Loucy (cell line): ENCODE measurements around the gene UCMA.
A peak's percentile ranks its signal among the peaks of the same experiment; 100 is the strongest.

ENCODE experiments used
- H2AFZ ChIP-seq: fragments of 200-600 bp; sonication (generic); 2 replicates; pipeline ENCODE4 v1.6.0; 2016; ENCODE audit warnings: antibody characterized with exemption, mild to moderate bottlenecking, low read length, moderate library complexity
- H3F3A ChIP-seq: fragments of 200-600 bp; 2 replicates; pipeline ENCODE4 v1.6.0; 2016; ENCODE audit warnings: antibody characterized with exemption, low read depth, mild to moderate bottlenecking
- H3K27me3 ChIP-seq: fragments of 200-600 bp; sonication (generic); 2 replicates; pipeline ENCODE4 v1.6.1; 2014; ENCODE audit warnings: low read length, mild to moderate bottlenecking; ENCODE audit not compliant: insufficient read depth, poor library complexity, severe bottlenecking
- H3K36me3 ChIP-seq: fragments of 200-600 bp; sonication (generic); 2 replicates; pipeline ENCODE4 v1.6.1; 2016; ENCODE audit warnings: low read length; ENCODE audit not compliant: insufficient read depth
- H3K4me1 ChIP-seq: fragments of 200-600 bp; sonication (generic); 2 replicates; pipeline ENCODE4 v1.5.1; 2014; ENCODE audit warnings: low read length, mild to moderate bottlenecking; ENCODE audit not compliant: insufficient read depth, poor library complexity, severe bottlenecking
- H3K4me2 ChIP-seq: fragments of 200-600 bp; sonication (generic); 2 replicates; pipeline ENCODE4 v1.6.0; 2014; ENCODE audit warnings: antibody characterized with exemption, low read length, low read depth, mild to moderate bottlenecking; ENCODE audit not compliant: poor library complexity, severe bottlenecking
- H3K4me3 ChIP-seq: fragments of 200-600 bp; sonication (generic); 2 replicates; pipeline ENCODE4 v1.5.1; 2014; ENCODE audit warnings: low read length, mild to moderate bottlenecking, mixed read lengths; ENCODE audit not compliant: poor library complexity, severe bottlenecking
- H3K79me2 ChIP-seq: fragments of 200-600 bp; sonication (generic); 2 replicates; pipeline ENCODE4 v1.6.1; 2014; ENCODE audit warnings: low read length; ENCODE audit not compliant: insufficient read depth
- H3K9ac ChIP-seq: fragments of 200-600 bp; sonication (generic); 2 replicates; pipeline ENCODE4 v1.6.0; 2014; ENCODE audit warnings: mild to moderate bottlenecking, low read depth, low read length, moderate library complexity; ENCODE audit not compliant: poor library complexity, severe bottlenecking
- H3K9me2 ChIP-seq: fragments of 200-600 bp; sonication (generic); replicated peaks from 2 replicates; pipeline ENCODE4 v1.6.1; 2016; ENCODE audit warnings: low read depth, low read length, mixed read lengths
- H3K9me3 ChIP-seq: fragments of 200-600 bp; sonication (generic); 2 replicates; pipeline ENCODE4 v1.6.1; 2014; ENCODE audit warnings: mild to moderate bottlenecking, antibody characterized with exemption, low read length, low read depth; ENCODE audit not compliant: insufficient read depth
- H4K20me1 ChIP-seq: fragments of 200-600 bp; sonication (generic); 2 replicates; pipeline ENCODE4 v1.6.0; 2014; ENCODE audit warnings: antibody characterized with exemption, low read length, mild to moderate bottlenecking; ENCODE audit not compliant: insufficient read depth, poor library complexity, severe bottlenecking
- EZH2phosphoT487 ChIP-seq: fragments of 200-600 bp; IDR thresholded peaks from 2 replicates; pipeline ENCODE4 v1.6.1; 2018; ENCODE audit warnings: antibody characterized with exemption, mild to moderate bottlenecking, moderate library complexity, borderline replicate concordance
- TF ChIP-seq, protein P1 (sequence below): fragments of 200-600 bp; sonication (generic); conservative IDR thresholded peaks from 2 replicates; pipeline ENCODE4 v1.5.1; 2014; ENCODE audit warnings: mild to moderate bottlenecking, antibody characterized with exemption, low read length

UCMA gene

DNA sequence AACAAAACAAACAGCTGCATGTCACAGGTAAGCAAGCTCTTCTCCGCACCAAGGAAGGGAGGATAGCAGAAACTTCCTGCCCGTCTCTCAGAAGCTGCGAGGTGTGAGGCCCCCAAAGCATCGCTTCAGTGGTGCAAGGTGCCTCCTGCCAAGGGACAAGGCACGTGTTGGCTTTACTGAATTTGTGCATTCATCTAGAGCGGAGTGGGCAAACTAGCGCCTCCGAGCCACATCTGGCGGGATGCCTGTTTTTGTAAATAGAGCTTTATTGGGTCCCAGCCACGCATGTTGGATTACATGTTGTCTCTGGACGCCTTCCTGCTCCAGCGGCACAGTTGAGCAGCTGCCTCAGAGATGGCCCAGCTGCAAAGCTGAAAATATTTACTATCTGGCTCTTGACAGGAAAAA, 38.0 kb upstream of the UCMA start:
- no peak overlapping the region for H3K4me3 ChIP-seq
- no peaks in the 10 kb centered on the region for H3K36me3 ChIP-seq
- TF ChIP-seq, protein P1, sequence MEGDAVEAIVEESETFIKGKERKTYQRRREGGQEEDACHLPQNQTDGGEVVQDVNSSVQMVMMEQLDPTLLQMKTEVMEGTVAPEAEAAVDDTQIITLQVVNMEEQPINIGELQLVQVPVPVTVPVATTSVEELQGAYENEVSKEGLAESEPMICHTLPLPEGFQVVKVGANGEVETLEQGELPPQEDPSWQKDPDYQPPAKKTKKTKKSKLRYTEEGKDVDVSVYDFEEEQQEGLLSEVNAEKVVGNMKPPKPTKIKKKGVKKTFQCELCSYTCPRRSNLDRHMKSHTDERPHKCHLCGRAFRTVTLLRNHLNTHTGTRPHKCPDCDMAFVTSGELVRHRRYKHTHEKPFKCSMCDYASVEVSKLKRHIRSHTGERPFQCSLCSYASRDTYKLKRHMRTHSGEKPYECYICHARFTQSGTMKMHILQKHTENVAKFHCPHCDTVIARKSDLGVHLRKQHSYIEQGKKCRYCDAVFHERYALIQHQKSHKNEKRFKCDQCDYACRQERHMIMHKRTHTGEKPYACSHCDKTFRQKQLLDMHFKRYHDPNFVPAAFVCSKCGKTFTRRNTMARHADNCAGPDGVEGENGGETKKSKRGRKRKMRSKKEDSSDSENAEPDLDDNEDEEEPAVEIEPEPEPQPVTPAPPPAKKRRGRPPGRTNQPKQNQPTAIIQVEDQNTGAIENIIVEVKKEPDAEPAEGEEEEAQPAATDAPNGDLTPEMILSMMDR, result no peak
- no peak for TF ChIP-seq EZH2phosphoT487
- H3K4me2 ChIP-seq, result no peak overlapping the region
- H3K9ac ChIP-seq, result no peak overlapping the region
- peaks cover 5% of the 10 kb centered on the region for H3K4me1 ChIP-seq
- H4K20me1 ChIP-seq, result no peaks in the 10 kb centered on the region
- H3F3A ChIP-seq, result no peaks in the 10 kb centered on the region
- peak overlapping the region; percentile 78 for H2AFZ ChIP-seq
- no peaks in the 10 kb centered on the region for H3K9me2 ChIP-seq
- no peaks in the 10 kb centered on the region for H3K9me3 ChIP-seq
- H3K79me2 ChIP-seq, result no peaks in the 10 kb centered on the region
- H3K27me3 ChIP-seq, result no peaks in the 10 kb centered on the region

- TF ChIP-seq, protein P1, result peak; percentile 74
- no peak for TF ChIP-seq EZH2phosphoT487
- Histone ChIP-seq H3K9me3 (no peaks in the 10 kb centered on the region), H3K27me3 (no peaks in the 10 kb centered on the region), H3K9me2 (no peaks in the 10 kb centered on the region), H3K4me2 (peak overlapping the region; percentile 17), H3K9ac (no peak overlapping the region), H3K4me3 (no peak overlapping the region), H3K4me1 (peaks cover 5% of the 10 kb centered on the region), H3K36me3 (no peaks in the 10 kb centered on the region), H3K79me2 (no peaks in the 10 kb centered on the region), H2AFZ (peak overlapping the region; percentile 78), H3F3A (no peaks in the 10 kb centered on the region), H4K20me1 (no peaks in the 10 kb centered on the region)
Measured at GRCh38 chr10:13271552-13272163, 37.5 kb upstream of the UCMA start.

GRCh38 chr10:13270877-13271551, 36.8 kb upstream of the UCMA start:
- Histone ChIP-seq H3K9me3 (no peaks in the 10 kb centered on the region), H3K27me3 (no peaks in the 10 kb centered on the region), H3K36me3 (no peaks in the 10 kb centered on the region), H4K20me1 (no peaks in the 10 kb centered on the region), H3K9ac (no peak overlapping the region), H3K79me2 (no peaks in the 10 kb centered on the region), H3F3A (no peaks in the 10 kb centered on the region), H3K9me2 (no peaks in the 10 kb centered on the region), H3K4me2 (no peak overlapping the region), H2AFZ (peak overlapping the region; percentile 78; the same call in 1 of the 2 replicates), H3K4me3 (no peak overlapping the region), H3K4me1 (peaks cover 5% of the 10 kb centered on the region)
- no peak for TF ChIP-seq EZH2phosphoT487
- TF ChIP-seq, protein P1, result no peak
